Pancreas (tissue), 10 donors: Measurements from ENCODE around the gene PPP2R2C. TPM values are rescaled to one million over a fixed set of nuclear protein-coding genes. Genes with fewer than 3 reads are reported as not detected.

Experiments used
- ATAC-seq, 4 donors: fragments of 200-7000 bp; cut with Tn5 transposase; one replicate each; pipeline versions ENCODE4 v1.8.0 to v1.9.1; 2020; ENCODE audit warnings: mild to moderate bottlenecking in 4 of 4, moderate library complexity in 4 of 4
- DNase-seq, 6 donors: peaks; one replicate each; pipeline ENCODE4 v3.0.0-alpha.2; 2020
- FAIRE-seq: peaks from 2 replicates; lab custom pipeline; 2012; peaks lifted over from hg19 to GRCh38; lab: Jason Lieb, UNC
- H3K27ac ChIP-seq, 4 donors: fragments of 200-600 bp; sonication (generic); 1 replicate in 3 of 4; 2 replicates in 1 of 4; pipeline versions ENCODE4 v1.5.0 to v1.8.0; 2020
- H3K27me3 ChIP-seq, 4 donors: fragments of 200-600 bp; one replicate each; pipeline ENCODE4 v1.8.0; 2021
- H3K36me3 ChIP-seq, 3 donors: fragments of 200-600 bp; sonication (generic) in 1 of 3; one replicate each; pipeline versions ENCODE4 v1.5.0 to v1.8.0; 2020 to 2021
- H3K4me1 ChIP-seq, 3 donors: fragments of 200-600 bp; one replicate each; pipeline ENCODE4 v1.8.0; 2021
- H3K4me3 ChIP-seq, 4 donors: fragments of 200-600 bp; sonication (generic) in 2 of 4; one replicate each; pipeline versions ENCODE4 v1.5.0 to v1.8.0; 2020 to 2021
- H3K9me3 ChIP-seq, 4 donors: fragments of 200-600 bp; one replicate each; pipeline ENCODE4 v1.8.0; 2021
- CTCF ChIP-seq, 4 donors: fragments of 200-600 bp; sonication (generic) in 3 of 4; IDR thresholded peaks; one replicate each; pipeline versions ENCODE4 v1.5.0 to v1.8.0; 2021; ENCODE audit warnings: antibody characterized with exemption in 4 of 4
- WGBS, 2 donors: extraction: QIAGEN DNeasy Blood & Tissue Kit; methylation state at CpG; one replicate each; pipeline ENCODE4 v1.1.7; 2013; 5-methylcytosine and 5-hydroxymethylcytosine counted together
- intact Hi-C, 3 donors: fragments of 100-400 bp; cut with DNase I; formaldehyde crosslinking; loops; one replicate each; pipeline versions ENCODE4 v1.11.1 to v1.14.2; 2022
- polyA plus RNA-seq, 2 donors: library from polyadenylated mRNA; stranded (reverse); fragments of 200-250 nt; gene quantifications; one replicate each; pipeline ENCODE4 v1.2.3, GENCODE V29; 2013
- total RNA-seq, 6 donors: library from RNA; stranded (reverse); fragmentation: NEBNext Ultra II Directional in 4 of 6; extraction: Animal tissue kit (Norgen Biotek cat#: 25700) in 4 of 6; gene quantifications; one replicate each; pipeline versions ENCODE4 v1.2.1 to v1.2.4, GENCODE V29; 2021 to 2023
- donor health status: healthy with polysubstance abuse.
- donor health status: DM: no; HTN: no; CAD: no; lungs with moderate emphysema.
- donor health status: DM: no; HTN: no; CAD: no.
- donor health status: control.
- donor health status: control.
- donor health status: Bipolar disorder and iron deficiency.
- donor health status: DM: yes; HTN: yes; CAD: no.
- donor health status: DM: no; HTN: no; CAD: no.
- donor health status: DM: no; HTN: no; CAD: no.
- donor health status: DM: yes; HTN: yes; CAD: no.

PPP2R2C gene
- total and polyA plus RNA-seq, 8 donors: 0.05 to 2.0 (median 0.55) TPM

- ATAC-seq: no peak
- peaks cover 0 to 4% (median 0%) of the 10 kb centered on the region in 3 donors for H3K4me1 ChIP-seq
- WGBS, 2 donors: 61 to 74% methylated on average over 13 of the region's 13 CpGs
These were observed 132.5 kb downstream of the PPP2R2C start for GRCh38 chr4:6339818-6340445.

GRCh38 chr4:6338951-6339817, 133.2 kb downstream of the PPP2R2C start:
- no peak overlapping the region for H3K4me3 ChIP-seq
- intact Hi-C loops: no loop called here
- no peaks in the 10 kb centered on the region for H3K36me3 ChIP-seq
- 52 to 67% methylated on average over 12 of the region's 12 CpGs for WGBS, 2 donors
- no peaks in the 10 kb centered on the region for H3K9me3 ChIP-seq
- FAIRE-seq (no peak), DNase-seq (peak in 2 of 6 donors; percentile 41 to 56), ATAC-seq (no peak)
- no peaks in the 10 kb centered on the region for H3K27me3 ChIP-seq
- H3K4me1 ChIP-seq: peaks cover 0 to 4% (median 0%) of the 10 kb centered on the region in 3 donors
- no peak overlapping the region for H3K27ac ChIP-seq
- no peak for TF ChIP-seq CTCF (IDR thresholded peaks at IDR 0.05)

More at GRCh38 chr4:6339818-6340445, 132.5 kb downstream of the PPP2R2C start:
- Histone ChIP-seq H3K36me3 (no peaks in the 10 kb centered on the region), H3K9me3 (no peaks in the 10 kb centered on the region), H3K27me3 (no peaks in the 10 kb centered on the region), H3K4me3 (no peak overlapping the region), H3K27ac (no peak overlapping the region)
- FAIRE-seq: no peak
- DNase-seq: peak in 1 of 6 donors; percentile 41
- intact Hi-C loops: no loop called here
- TF ChIP-seq CTCF (IDR thresholded peaks at IDR 0.05): no peak

- intact Hi-C loops: no loop called here
- Histone ChIP-seq H3K4me1 (peaks cover 0 to 4% (median 0%) of the 10 kb centered on the region in 3 donors), H3K27ac (no peak overlapping the region), H3K36me3 (no peaks in the 10 kb centered on the region), H3K27me3 (no peaks in the 10 kb centered on the region), H3K4me3 (no peak overlapping the region), H3K9me3 (no peaks in the 10 kb centered on the region)
- DNase-seq (peak in 2 of 6 donors; percentile 33 to 51), FAIRE-seq (no peak), ATAC-seq (no peak)
- WGBS, 2 donors: 56 to 69% methylated on average over 14 of the region's 14 CpGs
- TF ChIP-seq CTCF (IDR thresholded peaks at IDR 0.05): no peak
These were observed 134.1 kb downstream of the PPP2R2C start for GRCh38 chr4:6338175-6338950.

- H3K4me3 ChIP-seq: no peak overlapping the region
- DNase-seq (peak in 4 of 6 donors; percentile 34 to 59 (median 49)), FAIRE-seq (no peak), ATAC-seq (peak; percentile 55 to 97 (median 86))
- intact Hi-C loops: no loop called here
- H3K27me3 ChIP-seq: no peaks in the 10 kb centered on the region
- H3K27ac ChIP-seq: no peak overlapping the region
- peaks cover 0 to 4% (median 0%) of the 10 kb centered on the region in 3 donors for H3K4me1 ChIP-seq
- H3K9me3 ChIP-seq: no peaks in the 10 kb centered on the region
- 9 to 15% methylated on average over 19 of the region's 19 CpGs for WGBS, 2 donors
- no peaks in the 10 kb centered on the region for H3K36me3 ChIP-seq
- no peak for TF ChIP-seq CTCF (IDR thresholded peaks at IDR 0.05)
These were observed 135.0 kb downstream of the PPP2R2C start for GRCh38 chr4:6337331-6337935.
